K562 (cell line): ENCODE measurements around the gene SCRN3. TPM values are rescaled to one million over a fixed set of nuclear protein-coding genes. Genes with fewer than 3 reads are reported as not detected.

Experiments used
- ATAC-seq: fragments of 200-7000 bp; cut with Tn5 transposase; 3 replicates; pipeline ENCODE4 v1.9.1; 2020; ENCODE audit warnings: moderate library complexity
- BruUV-seq: library from RNA; stranded (reverse); fragments of 400-500 nt; replicated peaks from 2 replicates; lab custom pipeline; 2021; lab: Mats Ljungman, UMichigan
- CTCF ChIA-PET: fragments of 300-600 bp; formaldehyde crosslinking; extraction: SDS; loops from one replicate; lab custom pipeline; 2021; ENCODE audit warnings: low intra/inter-chr PET ratio; lab: Yijun Ruan, JAX
- POLR2A ChIA-PET: fragments of 300-600, 350-650 bp; sonication (Branson Sonifier 250); formaldehyde crosslinking; extraction: SDS; loops from one replicate; lab custom pipeline; 2021; ENCODE audit warnings: antibody characterized with exemption, inconsistent platforms; lab: Yijun Ruan, JAX
- DNase-seq, 4 experiments: peaks; one replicate each; pipeline versions ENCODE4 v3.0.0 to v3.0.0-alpha.2; 2011 to 2018; ENCODE audit warnings: low spot score in 3 of 4, mixed read lengths in 3 of 4; ENCODE audit errors: extremely low read depth in 1 of 4
- FAIRE-seq: peaks from 2 replicates; lab custom pipeline; 2011; peaks lifted over from hg19 to GRCh38; lab: Jason Lieb, UNC
- H2AFZ ChIP-seq: 2 replicates; pipeline ENCODE4 v1.6.0; 2011; ENCODE audit warnings: low read depth, low read length, control low read depth, inconsistent platforms
- H3K27ac ChIP-seq: fragments of 200-600 bp; 3 replicates; pipeline ENCODE4 v1.8.0; 2011; ENCODE audit warnings: low read depth, mild to moderate bottlenecking, control low read depth, inconsistent platforms, low read length, moderate library complexity, mixed read lengths; ENCODE audit errors: extremely low read depth
- H3K27me3 ChIP-seq, 2 experiments: fragments of 300-600 bp in 1 of 2; 2 replicates in 1 of 2; 3 replicates in 1 of 2; pipeline versions ENCODE4 v1.6.0 to v1.8.0; 2011; ENCODE audit warnings: inconsistent platforms in 2 of 2, low read length in 2 of 2, mild to moderate bottlenecking in 1 of 2, mixed read lengths in 1 of 2, moderate library complexity in 1 of 2; ENCODE audit not compliant: control insufficient read depth in 2 of 2, insufficient read depth in 2 of 2
- H3K36me3 ChIP-seq: fragments of 300-600 bp; 3 replicates; pipeline ENCODE4 v1.8.0; 2011; ENCODE audit warnings: mild to moderate bottlenecking, low read length, inconsistent platforms; ENCODE audit not compliant: control insufficient read depth, insufficient read depth
- H3K4me1 ChIP-seq, 2 experiments: fragments of 200-600 bp in 1 of 2; replicated peaks in 1 of 2; 2 replicates in 1 of 2; 3 replicates in 1 of 2; pipeline versions ENCODE4 v1.5.1 to v1.8.0; 2011; ENCODE audit warnings: inconsistent platforms in 2 of 2, low read length in 2 of 2, mild to moderate bottlenecking in 1 of 2, mixed read lengths in 1 of 2, moderate library complexity in 1 of 2; ENCODE audit not compliant: control insufficient read depth in 2 of 2, insufficient read depth in 2 of 2
- H3K4me2 ChIP-seq: 2 replicates; pipeline ENCODE4 v1.6.1; 2011; ENCODE audit warnings: low read length, control low read depth, inconsistent platforms, mixed read lengths; ENCODE audit not compliant: insufficient read depth
- H3K4me3 ChIP-seq: fragments of 200-600 bp; sonication (generic), shearing (Covaris generic); 2 replicates; pipeline ENCODE4 v1.5.1; 2016; ENCODE audit warnings: control low read depth, inconsistent platforms
- H3K79me2 ChIP-seq: fragments of 200-600 bp; 3 replicates; pipeline ENCODE4 v1.8.0; 2011; ENCODE audit warnings: low read length, inconsistent platforms; ENCODE audit not compliant: control insufficient read depth, insufficient read depth
- H3K9ac ChIP-seq, 2 experiments: 2 replicates each; pipeline versions ENCODE4 v1.6.0 to v1.6.1; 2011; ENCODE audit warnings: low read depth in 2 of 2, low read length in 2 of 2, control low read depth in 1 of 2, inconsistent platforms in 1 of 2, mild to moderate bottlenecking in 1 of 2, mixed read lengths in 1 of 2; ENCODE audit not compliant: insufficient read depth in 1 of 2
- H3K9me1 ChIP-seq: one replicate; pipeline ENCODE4 v1.6.0; 2011; ENCODE audit warnings: inconsistent platforms, mild to moderate bottlenecking, low read length, moderate library complexity; ENCODE audit not compliant: control insufficient read depth, insufficient read depth
- H3K9me3 ChIP-seq: replicated peaks from 2 replicates; pipeline ENCODE4 v1.5.1; 2011; ENCODE audit warnings: low read depth, low read length, inconsistent platforms; ENCODE audit not compliant: control insufficient read depth, insufficient read depth
- H4K20me1 ChIP-seq: replicated peaks from 2 replicates; pipeline ENCODE4 v1.6.1; 2011; ENCODE audit warnings: low read length, inconsistent platforms, mixed read lengths; ENCODE audit not compliant: control insufficient read depth, insufficient read depth
- CEBPZ ChIP-seq: fragments of 150-350 bp; IDR thresholded peaks from 2 replicates; pipeline ENCODE4 v1.6.1; 2014; ENCODE audit warnings: low read depth, mild to moderate bottlenecking, low read length, borderline replicate concordance
- EGR1 ChIP-seq: fragments of 450-650 bp; conservative IDR thresholded peaks from 2 replicates; pipeline ENCODE4 v1.6.1; 2017; ENCODE audit warnings: mild to moderate bottlenecking
- ETV6 ChIP-seq, 3 experiments: fragments of 150-350 bp in 1 of 3; sonication (generic) in 1 of 3; formaldehyde crosslinking in 1 of 3; IDR thresholded peaks; 2 replicates each; pipeline versions ENCODE4 v1.6.1 to v1.8.0; 2014 to 2022; ENCODE audit warnings: borderline replicate concordance in 2 of 3, low read depth in 2 of 3, antibody characterized with exemption in 1 of 3, low read length in 1 of 3, mild to moderate bottlenecking in 1 of 3, missing genetic modification reagents in 1 of 3
- MTA1 ChIP-seq: fragments of 450-650 bp; IDR thresholded peaks from 2 replicates; pipeline ENCODE4 v1.6.1; 2017; ENCODE audit warnings: borderline replicate concordance
- NCOA4 ChIP-seq: fragments of 450-650 bp; IDR thresholded peaks from 2 replicates; pipeline ENCODE4 v1.6.1; 2018; ENCODE audit warnings: mild to moderate bottlenecking; ENCODE audit not compliant: partially characterized antibody
- TRIM28 ChIP-seq: fragments of 450-650 bp; IDR thresholded peaks from 2 replicates; pipeline ENCODE4 v1.6.1; 2017
- ZNF124 ChIP-seq: sonication (generic); formaldehyde crosslinking; IDR thresholded peaks from 2 replicates; pipeline ENCODE4 v1.8.1; 2022; ENCODE audit warnings: missing genetic modification reagents
- ZNF324 ChIP-seq: fragments of 250-450 bp; sonication (Bioruptor Pico); IDR thresholded peaks from 2 replicates; pipeline ENCODE4 v1.4.0; 2020; ENCODE audit warnings: mild to moderate bottlenecking
- WGBS: fragments of 100-300 bp; shearing (Covaris generic); methylation state at CpG from one replicate; pipeline ENCODE4 v1.1.6; 2016; ENCODE audit warnings: low coverage, mixed read lengths; ENCODE audit not compliant: insufficient coverage; ENCODE audit errors: missing lambda C conversion rate; 5-methylcytosine and 5-hydroxymethylcytosine counted together
- in situ Hi-C: fragments of 300-500 bp; cut with MboI; formaldehyde crosslinking; loops from 4 replicates; pipeline ENCODE4 v1.15.0; 2018; ENCODE audit warnings: inconsistent platforms, mixed read lengths
- intact Hi-C: fragments of 100-400 bp; cut with micrococcal nuclease; formaldehyde crosslinking; loops from 2 replicates; pipeline ENCODE4 v1.14.2; 2022
- polyA plus RNA-seq, 8 experiments: library from polyadenylated mRNA; depleted of rRNA in 4 of 8; stranded (reverse) in 5 of 8; unstranded in 3 of 8; fragments of >200 nt; fragmentation: Nextera tagmentation in 2 of 8; fragmentation: Illumina TruSeq in 1 of 8; extraction: Ambion mirVana in 2 of 8; extraction: Trizol in 1 of 8; gene quantifications; 2 replicates each; pipeline versions ENCODE4 v1.2.1 to v1.2.3, GENCODE V29; 2011 to 2014; ENCODE audit warnings: inconsistent platforms in 1 of 8, missing spikeins in 1 of 8
- total RNA-seq, 7 experiments: library from RNA; depleted of rRNA in 6 of 7; stranded (reverse); fragments of >200 nt in 6 of 7; fragmentation: Illumina TruSeq in 2 of 7; extraction: Trizol in 2 of 7; gene quantifications; 2 replicates each; pipeline versions ENCODE4 v1.2.1 to v1.2.3, GENCODE V29; 2011 to 2021; ENCODE audit warnings: low replicate concordance in 1 of 7

SCRN3 gene
- total and polyA plus RNA-seq, 9 of the 15 experiments (the other 6 are each of a cell fraction or from before 2014, with no cell fraction given): 7.7 to 21.8 (median 20.0) TPM

- Histone ChIP-seq H3K79me2 (no peaks in the 10 kb centered on the region), H3K9me1 (no peaks in the 10 kb centered on the region), H3K36me3 (peaks cover 2% of the 10 kb centered on the region; the same call in 2 of the 3 replicates), H3K9ac (no peak overlapping the region), H3K27me3 (no peaks in the 10 kb centered on the region), H3K4me3 (no peak overlapping the region), H2AFZ (no peak overlapping the region), H3K4me1 (no peaks in the 10 kb centered on the region), H3K27ac (no peak overlapping the region), H4K20me1 (no peaks in the 10 kb centered on the region), H3K4me2 (no peak overlapping the region), H3K9me3 (no peaks in the 10 kb centered on the region)
- no peak for DNase-seq
- BruUV-seq: no TSS peak
- TF ChIP-seq ZNF124 (CRISPR knock-in tag) (no peak), TRIM28 (0 out of 2 replicates have a peak, but pooled peaks have one; percentile 35)
- WGBS: 100% methylated on average over 2 of the region's 2 CpGs
- POLR2A ChIA-PET: no interaction called here
- FAIRE-seq: no peak
- no peak for ATAC-seq
- intact Hi-C loops (no loop called here), in situ Hi-C loops (no loop called here)
- CTCF ChIA-PET: no interaction called here
These were observed 30.9 kb upstream of the SCRN3 start for GRCh38 chr2:174364628-174365027.

- ChIA-PET CTCF (no interaction called here), POLR2A (no interaction called here)
- 39% methylated on average over 2 of the region's 2 CpGs for WGBS
- Histone ChIP-seq H3K4me1 (no peaks in the 10 kb centered on the region), H3K4me2 (no peak overlapping the region), H2AFZ (no peak overlapping the region), H3K27me3 (no peaks in the 10 kb centered on the region), H3K4me3 (no peak overlapping the region), H3K79me2 (no peaks in the 10 kb centered on the region), H3K36me3 (peaks cover 8% of the 10 kb centered on the region), H3K9me1 (no peaks in the 10 kb centered on the region), H3K9me3 (no peaks in the 10 kb centered on the region), H3K27ac (no peak overlapping the region), H3K9ac (no peak overlapping the region), H4K20me1 (no peaks in the 10 kb centered on the region)
- no TSS peak for BruUV-seq
- no peak for FAIRE-seq
- TF ChIP-seq MTA1 (no peak), EGR1 (no peak), ETV6 (IDR thresholded peaks at IDR 0.05; ENCODE audit: borderline replicate concordance in 1 of 2, low read depth in 2 of 2, low read length in 1 of 2) (no peak), ETV6 (CRISPR knock-in tag; IDR thresholded peaks at IDR 0.05; ENCODE audit: borderline replicate concordance) (no peak), CEBPZ (no peak), NCOA4 (no peak), ZNF324 (no peak)
- in situ Hi-C loops (no loop called here), intact Hi-C loops (no loop called here)
- no peak for DNase-seq
- no peak for ATAC-seq
These were observed 30.0 kb upstream of the SCRN3 start for GRCh38 chr2:174365571-174365970.
